Thyroid gland (tissue), 4 donors: Measurements from ENCODE around the gene CIRBP. TPM values are rescaled to one million over a fixed set of nuclear protein-coding genes. Genes with fewer than 3 reads are reported as not detected.

Experiments used
- DNase-seq, 2 donors: peaks; one replicate each; pipeline ENCODE4 v3.0.0-alpha.2; 2019
- H3K27ac ChIP-seq, 3 donors: fragments of 200-600 bp; sonication (generic); 1 replicate in 2 of 3; 2 replicates in 1 of 3; pipeline ENCODE4 v1.5.1; 2016 to 2019; ENCODE audit warnings: mild to moderate bottlenecking in 1 of 3, moderate library complexity in 1 of 3
- H3K27me3 ChIP-seq: fragments of 200-600 bp; sonication (generic); one replicate; pipeline ENCODE4 v1.5.1; 2019
- H3K36me3 ChIP-seq, 2 donors: fragments of 200-600 bp; sonication (generic); one replicate each; pipeline ENCODE4 v1.5.1; 2016 to 2019
- H3K4me1 ChIP-seq, 2 donors: fragments of 200-600 bp; sonication (generic); one replicate each; pipeline ENCODE4 v1.5.1; 2017 to 2019
- H3K4me3 ChIP-seq, 3 donors: fragments of 200-600 bp; sonication (generic); replicated peaks in 1 of 3; 1 replicate in 2 of 3; 2 replicates in 1 of 3; pipeline ENCODE4 v1.5.1; 2016; ENCODE audit warnings: mild to moderate bottlenecking in 1 of 3
- H3K9me3 ChIP-seq: fragments of 200-600 bp; sonication (generic); one replicate; pipeline ENCODE4 v1.5.1; 2017
- CTCF ChIP-seq, 6 experiments: fragments of 200-600 bp in 3 of 6; fragments of 450-650 bp in 3 of 6; sonication (generic) in 3 of 6; IDR thresholded peaks; one replicate each; pipeline ENCODE4 v1.5.1; 2016 to 2019; ENCODE audit warnings: antibody characterized with exemption in 6 of 6, mild to moderate bottlenecking in 2 of 6, inconsistent platforms in 1 of 6, moderate library complexity in 1 of 6
- POLR2A ChIP-seq, 2 donors: fragments of 450-650 bp; IDR thresholded peaks; one replicate each; pipeline ENCODE4 v1.6.1; 2017; ENCODE audit warnings: antibody characterized with exemption in 2 of 2, mild to moderate bottlenecking in 2 of 2, moderate library complexity in 1 of 2
- WGBS, 2 donors: methylation state at CpG; one replicate each; pipeline ENCODE4 v1.1.5; 2017; 5-methylcytosine and 5-hydroxymethylcytosine counted together
- intact Hi-C: fragments of 100-400 bp; cut with DNase I; formaldehyde crosslinking; loops from one replicate; pipeline ENCODE4 v1.15.1; 2023
- total RNA-seq, 4 donors: library from RNA; depleted of rRNA; stranded (reverse); fragments of >200 nt; gene quantifications; one replicate each; pipeline ENCODE4 v1.2.3, GENCODE V29; 2016

CIRBP gene
- total RNA-seq, 4 donors from 2014 or later, result 679 to 1,194 (median 893) TPM

- intact Hi-C loops, result no loop called here
- no peaks in the 10 kb centered on the region for H3K27me3 ChIP-seq
- TF ChIP-seq CTCF (IDR thresholded peaks at IDR 0.05) (no peak), POLR2A (IDR thresholded peaks at IDR 0.05) (no peak)
- peaks cover 0 to 5% of the 10 kb centered on the region in 2 donors for H3K4me1 ChIP-seq
- H3K9me3 ChIP-seq, result no peaks in the 10 kb centered on the region
- 90 to 93% methylated on average over 3 to 15 of the region's 20 CpGs for WGBS, 2 donors
- H3K27ac ChIP-seq, result no peak overlapping the region
- H3K4me3 ChIP-seq, result no peak overlapping the region
- H3K36me3 ChIP-seq, result no peaks in the 10 kb centered on the region
- DNase-seq, result no peak
Measured at GRCh38 chr19:1307755-1308303, 38.7 kb downstream of the CIRBP start.

- 62 to 78% methylated on average over 11 of the region's 11 CpGs for WGBS, 2 donors
Measured at GRCh38 chr19:1308718-1309117, 39.6 kb downstream of the CIRBP start.

GRCh38 chr19:1309977-1310852 lies 41.1 kb downstream of the CIRBP start:
- no peak overlapping the region for H3K4me3 ChIP-seq
- no peaks in the 10 kb centered on the region for H3K36me3 ChIP-seq
- peaks cover 0 to 14% of the 10 kb centered on the region in 2 donors for H3K4me1 ChIP-seq
- intact Hi-C loops, result no loop called here
- no peak overlapping the region for H3K27ac ChIP-seq
- H3K9me3 ChIP-seq, result no peaks in the 10 kb centered on the region
- H3K27me3 ChIP-seq, result peaks cover 9% of the 10 kb centered on the region
- no peak for TF ChIP-seq POLR2A (IDR thresholded peaks at IDR 0.05)
- TF ChIP-seq CTCF (IDR thresholded peaks at IDR 0.05), result no peak
- WGBS, 2 donors, result 73 to 78% methylated on average over 23 to 27 of the region's 28 CpGs
- no peak for DNase-seq

More at GRCh38 chr19:1308718-1309117, 39.6 kb downstream of the CIRBP start:
- no peaks in the 10 kb centered on the region for H3K27me3 ChIP-seq
- no peaks in the 10 kb centered on the region for H3K36me3 ChIP-seq
- H3K9me3 ChIP-seq, result no peaks in the 10 kb centered on the region
- H3K4me1 ChIP-seq, result peaks cover 0 to 14% of the 10 kb centered on the region in 2 donors
- intact Hi-C loops, result no loop called here
- no peak for DNase-seq
- H3K27ac ChIP-seq, result no peak overlapping the region
- no peak for TF ChIP-seq CTCF (IDR thresholded peaks at IDR 0.05)
- no peak for TF ChIP-seq POLR2A (IDR thresholded peaks at IDR 0.05)
- H3K4me3 ChIP-seq, result no peak overlapping the region

GRCh38 chr19:1310853-1311180 lies 41.7 kb downstream of the CIRBP start:
- intact Hi-C loops, result no loop called here
- Histone ChIP-seq H3K4me3 (no peak overlapping the region), H3K9me3 (no peaks in the 10 kb centered on the region), H3K36me3 (no peaks in the 10 kb centered on the region), H3K27ac (no peak overlapping the region), H3K4me1 (peaks cover 0 to 19% of the 10 kb centered on the region in 2 donors), H3K27me3 (peaks cover 12% of the 10 kb centered on the region)
- 89 to 96% methylated on average over 13 to 18 of the region's 18 CpGs for WGBS, 2 donors
- no peak for DNase-seq
- TF ChIP-seq CTCF (IDR thresholded peaks at IDR 0.05), result no peak
- TF ChIP-seq POLR2A (IDR thresholded peaks at IDR 0.05), result no peak

GRCh38 chr19:1311543-1312091 lies 42.5 kb downstream of the CIRBP start:
- no peak for DNase-seq
- Histone ChIP-seq H3K27ac (no peak overlapping the region), H3K4me1 (peaks cover 0 to 22% of the 10 kb centered on the region in 2 donors), H3K36me3 (no peaks in the 10 kb centered on the region), H3K4me3 (no peak overlapping the region), H3K27me3 (peaks cover 20% of the 10 kb centered on the region), H3K9me3 (no peaks in the 10 kb centered on the region)
- TF ChIP-seq CTCF (IDR thresholded peaks at IDR 0.05), result no peak
- no peak for TF ChIP-seq POLR2A (IDR thresholded peaks at IDR 0.05)
- WGBS, 2 donors, result 61 to 67% methylated on average over 11 to 14 of the region's 21 CpGs
- intact Hi-C loops, result no loop called here
